Measurements from ENCODE around the gene PRKN.
A peak's percentile ranks its signal among the peaks of the same experiment; 100 is the strongest.

Gene PRKN

GRCh38 chr6:162173466-162173865, 554.1 kb downstream of the PRKN start:
- no peak for DNase-seq

GRCh38 chr6:162165479-162165878, 562.1 kb downstream of the PRKN start:
- DNase-seq: no peak

- DNase-seq: no peak
Measured at GRCh38 chr6:162157167-162157870, 570.2 kb downstream of the PRKN start.

- DNase-seq: no peak
Measured at GRCh38 chr6:162156146-162156545, 571.4 kb downstream of the PRKN start.

- no peak for DNase-seq
Measured at GRCh38 chr6:162154930-162155329, 572.6 kb downstream of the PRKN start.

- no peak for DNase-seq
Measured at GRCh38 chr6:162154001-162154400, 573.6 kb downstream of the PRKN start.

- no peak for DNase-seq
Measured at GRCh38 chr6:162153120-162153519, 574.4 kb downstream of the PRKN start.

GRCh38 chr6:162151021-162151665, 576.4 kb downstream of the PRKN start:
- DNase-seq: no peak

- no peak for DNase-seq
Measured at GRCh38 chr6:162150295-162150694, 577.3 kb downstream of the PRKN start.

- DNase-seq: no peak
Measured at GRCh38 chr6:162149786-162150185, 577.8 kb downstream of the PRKN start.

GRCh38 chr6:162147805-162148204, 579.8 kb downstream of the PRKN start:
- no peak for DNase-seq

GRCh38 chr6:162147281-162147680, 580.3 kb downstream of the PRKN start:
- DNase-seq: no peak

GRCh38 chr6:162140251-162140852, 587.2 kb downstream of the PRKN start:
- no peak for DNase-seq

- DNase-seq: no peak
Measured at GRCh38 chr6:162125659-162126058, 601.9 kb downstream of the PRKN start.

GRCh38 chr6:162124710-162125435, 602.7 kb downstream of the PRKN start:
- DNase-seq: no peak

- DNase-seq: no peak
Measured at GRCh38 chr6:162123797-162124196, 603.8 kb downstream of the PRKN start.

GRCh38 chr6:162119341-162119740, 608.2 kb downstream of the PRKN start:
- DNase-seq: no peak

GRCh38 chr6:162118706-162119105, 608.9 kb downstream of the PRKN start:
- no peak for DNase-seq

- no peak for DNase-seq
Measured at GRCh38 chr6:162116902-162117525, 610.6 kb downstream of the PRKN start.

- no peak for DNase-seq
Measured at GRCh38 chr6:162109480-162110050, 618.0 kb downstream of the PRKN start.

GRCh38 chr6:162108041-162108440, 619.5 kb downstream of the PRKN start:
- DNase-seq: no peak

- no peak for DNase-seq
Measured at GRCh38 chr6:162100096-162100495, 627.5 kb downstream of the PRKN start.

- peak; percentile 29 for DNase-seq
Measured at GRCh38 chr6:162099685-162100084, 627.9 kb downstream of the PRKN start.

All from activated CD4-positive, alpha-beta T cell treated with anti-CD3 and anti-CD28 coated beads, Interleukin-2, amount 50 U/mL, for 16 hours (primary cell).